OCI-LY1 (cell line): Measurements from ENCODE around the gene AGTPBP1.

Source experiments
- CTCF ChIP-seq: fragments of 200-600 bp; sonication (generic), shearing (Covaris generic); IDR thresholded peaks from 2 replicates; pipeline ENCODE4 v1.5.1; 2017; ENCODE audit warnings: mild to moderate bottlenecking, antibody characterized with exemption, low read length, moderate library complexity, mixed read lengths
- EZH2 ChIP-seq: fragments of 200-600 bp; sonication (generic), shearing (Covaris generic); IDR thresholded peaks from 2 replicates; pipeline ENCODE4 v1.8.0; 2017; ENCODE audit warnings: borderline replicate concordance, mixed run types, mild to moderate bottlenecking, antibody characterized with exemption, low read length, moderate library complexity, mixed read lengths

- TF ChIP-seq CTCF (no peak), EZH2 (no peak)
Observed at GRCh38 chr9:85662573-85662972, 79.2 kb downstream of the AGTPBP1 start.
